Stimulated activated CD8-positive, alpha-beta memory T cell treated with anti-CD3 and anti-CD28 coated beads, Interleukin-4, amount 100 ng/mL, for 24 hours (primary cell): Measurements from ENCODE around the gene ERP29.
"Not testable (repeated sequence)": the region's sequence is repeated elsewhere in the genome, so short reads cannot be mapped to it uniquely, and the experiment has no call there.

Experiments used
- DNase-seq: peaks from one replicate; pipeline ENCODE4 v3.0.0-alpha.2; 2020; ENCODE audit warnings: low read depth

ERP29 gene

DNA sequence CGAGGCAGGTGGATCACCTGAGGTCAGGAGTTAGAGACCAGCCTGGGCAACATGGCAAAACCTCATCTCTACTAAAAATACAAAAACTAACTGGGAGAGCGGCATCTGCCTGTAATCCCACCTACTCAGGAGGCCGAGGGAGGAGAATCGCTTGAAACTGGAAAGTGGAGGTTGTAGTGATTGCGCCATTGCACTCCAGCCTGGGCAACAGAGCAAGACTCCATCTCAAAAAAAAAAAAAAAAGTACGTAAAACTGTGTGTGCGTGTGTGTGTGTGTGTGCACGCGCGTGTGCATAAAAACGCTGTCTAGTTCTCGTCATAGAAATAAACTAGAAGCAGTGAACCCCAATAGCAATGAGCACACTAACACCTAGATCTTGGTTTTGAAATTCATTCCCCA lies 23.4 kb downstream of the ERP29 start:
- not testable (repeated sequence) for DNase-seq

DNA sequence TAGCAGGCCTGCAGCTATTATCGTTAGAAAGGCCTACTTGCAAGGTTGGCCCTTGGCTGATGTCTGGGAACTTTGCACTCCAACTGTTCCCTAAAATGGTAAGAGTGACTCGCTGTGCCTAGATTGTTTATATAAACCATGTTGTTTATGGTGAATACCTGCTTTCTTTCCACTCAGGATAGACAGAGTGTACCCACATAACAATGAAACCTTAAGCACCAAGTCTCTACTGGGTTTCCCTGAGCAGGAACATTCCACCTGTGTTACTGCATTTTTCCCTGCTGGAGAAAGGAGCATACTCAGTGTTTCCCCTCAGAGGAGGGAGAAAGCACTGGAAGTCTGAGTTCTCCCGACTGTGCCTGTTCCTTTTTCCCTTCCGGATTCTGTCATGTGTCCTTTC lies 32.8 kb downstream of the ERP29 start:
- DNase-seq, result no peak

DNA sequence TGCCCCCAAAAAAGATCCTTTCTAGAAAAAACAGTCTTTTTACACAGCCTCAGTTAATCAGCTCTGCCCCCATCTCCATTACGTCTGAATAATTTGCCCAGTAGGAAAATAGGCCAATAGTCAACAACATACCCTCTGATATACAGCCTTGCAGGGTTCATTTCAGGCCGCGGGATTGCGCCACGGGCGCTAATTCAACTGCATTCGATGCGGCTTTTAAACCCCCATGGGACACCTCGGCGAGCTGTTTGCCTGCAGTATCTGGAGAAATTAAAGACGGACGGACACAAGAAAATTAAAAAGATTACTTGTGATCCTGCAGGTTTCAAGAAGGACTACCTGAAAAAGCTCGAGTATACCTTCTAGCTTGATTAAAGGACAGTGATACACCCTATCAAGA lies 36.1 kb downstream of the ERP29 start:
- no peak for DNase-seq

DNA sequence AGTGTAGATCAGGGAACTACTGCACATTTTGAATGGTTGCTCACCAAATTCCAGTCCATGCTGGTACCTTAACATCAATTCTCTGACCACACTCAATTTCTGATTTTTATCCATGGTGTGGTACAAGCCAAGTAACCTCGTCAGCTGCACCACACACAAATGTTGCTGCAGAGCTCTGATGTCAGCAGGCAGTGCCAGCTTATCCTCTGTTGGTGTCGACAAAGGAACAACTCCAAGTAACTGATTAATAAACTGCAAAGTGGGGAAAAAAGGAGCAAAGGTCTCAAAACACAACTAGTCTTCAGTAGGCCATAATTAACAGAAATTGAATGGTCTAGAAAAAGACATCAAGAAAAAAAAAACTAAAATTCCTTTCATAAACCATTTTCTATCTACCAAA lies 47.9 kb downstream of the ERP29 start:
- no peak for DNase-seq

- DNase-seq, result no peak
Observed at GRCh38 chr12:112063273-112063672, 50.0 kb downstream of the ERP29 start.

- DNase-seq, result no peak
Observed at GRCh38 chr12:112066566-112066965, 53.3 kb downstream of the ERP29 start.
